ENCODE measurements around the gene INAFM2. TPM values are rescaled to one million over a fixed set of nuclear protein-coding genes. Genes with fewer than 3 reads are reported as not detected.

INAFM2 gene
- total and polyA plus RNA-seq, 10 of the 15 experiments (the other 5 are each of a cell fraction or from before 2014, with no cell fraction given): 0.75 to 8.1 (median 3.9) TPM

GRCh38 chr15:40281801-40282146 lies 41.7 kb upstream of the INAFM2 start:
- H3K27me3 ChIP-seq (replicated peaks in 1 of 2; ENCODE audit: control insufficient read depth in 2 of 2, insufficient read depth in 2 of 2, low read length in 1 of 2): peaks cover 4 to 17% of the 10 kb centered on the region in 2 experiments
- no peaks in the 10 kb centered on the region; the same call in 1 of the 2 replicates for H4K20me1 ChIP-seq (ENCODE audit: control insufficient read depth, insufficient read depth)
- DNase-seq (ENCODE audit: low read depth, low spot score): no peak
- intact Hi-C loops (cut with micrococcal nuclease; ENCODE audit: unreplicated experiment): no loop called here
- peak overlapping the region; percentile 90 for H3K4me2 ChIP-seq (ENCODE audit: control insufficient read depth, insufficient read depth)
- SMC1A ChIA-PET (ENCODE audit: uncharacterized antibody, unreplicated experiment): no interaction called here
- ATAC-seq: no peak
- in situ Hi-C loops (cut with MboI): no loop called here
- H3K4me1 ChIP-seq (ENCODE audit: control insufficient read depth, insufficient read depth, low read length): peaks cover 11% of the 10 kb centered on the region
- CTCF ChIA-PET: no interaction called here
- TF ChIP-seq NR2C1 (IDR thresholded peaks at IDR 0.05) (no peak), RB1 (IDR thresholded peaks at IDR 0.05; ENCODE audit: borderline replicate concordance) (no peak), CTCF (IDR thresholded peaks at IDR 0.05 in 2 of 3, conservative IDR thresholded peaks at IDR 0.05 in 1 of 3; ENCODE audit: control insufficient read depth in 2 of 3, extremely low read depth in 1 of 3, insufficient read depth in 1 of 3, low read depth in 3 of 3, low read length in 3 of 3) (no peak), STAT3 (IDR thresholded peaks at IDR 0.05; ENCODE audit: low read depth, low read length) (no peak), ZNF622 (IDR thresholded peaks at IDR 0.05) (no peak), CBX5 (IDR thresholded peaks at IDR 0.05; ENCODE audit: low read depth) (no peak), ZNF274 (IDR thresholded peaks at IDR 0.05; ENCODE audit: insufficient read depth, insufficient read length) (no peak), ESRRA (IDR thresholded peaks at IDR 0.05; ENCODE audit: low read length) (no peak), MTA2 (IDR thresholded peaks at IDR 0.05; ENCODE audit: low read depth) (no peak), SMAD1 (IDR thresholded peaks at IDR 0.05; ENCODE audit: low read depth, partially characterized antibody) (no peak), MEF2A (IDR thresholded peaks at IDR 0.05; ENCODE audit: insufficient read depth, low read depth, low read length) (no peak), PAX8 (IDR thresholded peaks at IDR 0.05) (no peak), FOXK2 (IDR thresholded peaks at IDR 0.05) (no peak)
- TF ChIP-seq, protein P1, sequence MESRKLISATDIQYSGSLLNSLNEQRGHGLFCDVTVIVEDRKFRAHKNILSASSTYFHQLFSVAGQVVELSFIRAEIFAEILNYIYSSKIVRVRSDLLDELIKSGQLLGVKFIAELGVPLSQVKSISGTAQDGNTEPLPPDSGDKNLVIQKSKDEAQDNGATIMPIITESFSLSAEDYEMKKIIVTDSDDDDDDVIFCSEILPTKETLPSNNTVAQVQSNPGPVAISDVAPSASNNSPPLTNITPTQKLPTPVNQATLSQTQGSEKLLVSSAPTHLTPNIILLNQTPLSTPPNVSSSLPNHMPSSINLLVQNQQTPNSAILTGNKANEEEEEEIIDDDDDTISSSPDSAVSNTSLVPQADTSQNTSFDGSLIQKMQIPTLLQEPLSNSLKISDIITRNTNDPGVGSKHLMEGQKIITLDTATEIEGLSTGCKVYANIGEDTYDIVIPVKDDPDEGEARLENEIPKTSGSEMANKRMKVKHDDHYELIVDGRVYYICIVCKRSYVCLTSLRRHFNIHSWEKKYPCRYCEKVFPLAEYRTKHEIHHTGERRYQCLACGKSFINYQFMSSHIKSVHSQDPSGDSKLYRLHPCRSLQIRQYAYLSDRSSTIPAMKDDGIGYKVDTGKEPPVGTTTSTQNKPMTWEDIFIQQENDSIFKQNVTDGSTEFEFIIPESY (IDR thresholded peaks at IDR 0.05): no peak
- TF ChIP-seq, protein P2, sequence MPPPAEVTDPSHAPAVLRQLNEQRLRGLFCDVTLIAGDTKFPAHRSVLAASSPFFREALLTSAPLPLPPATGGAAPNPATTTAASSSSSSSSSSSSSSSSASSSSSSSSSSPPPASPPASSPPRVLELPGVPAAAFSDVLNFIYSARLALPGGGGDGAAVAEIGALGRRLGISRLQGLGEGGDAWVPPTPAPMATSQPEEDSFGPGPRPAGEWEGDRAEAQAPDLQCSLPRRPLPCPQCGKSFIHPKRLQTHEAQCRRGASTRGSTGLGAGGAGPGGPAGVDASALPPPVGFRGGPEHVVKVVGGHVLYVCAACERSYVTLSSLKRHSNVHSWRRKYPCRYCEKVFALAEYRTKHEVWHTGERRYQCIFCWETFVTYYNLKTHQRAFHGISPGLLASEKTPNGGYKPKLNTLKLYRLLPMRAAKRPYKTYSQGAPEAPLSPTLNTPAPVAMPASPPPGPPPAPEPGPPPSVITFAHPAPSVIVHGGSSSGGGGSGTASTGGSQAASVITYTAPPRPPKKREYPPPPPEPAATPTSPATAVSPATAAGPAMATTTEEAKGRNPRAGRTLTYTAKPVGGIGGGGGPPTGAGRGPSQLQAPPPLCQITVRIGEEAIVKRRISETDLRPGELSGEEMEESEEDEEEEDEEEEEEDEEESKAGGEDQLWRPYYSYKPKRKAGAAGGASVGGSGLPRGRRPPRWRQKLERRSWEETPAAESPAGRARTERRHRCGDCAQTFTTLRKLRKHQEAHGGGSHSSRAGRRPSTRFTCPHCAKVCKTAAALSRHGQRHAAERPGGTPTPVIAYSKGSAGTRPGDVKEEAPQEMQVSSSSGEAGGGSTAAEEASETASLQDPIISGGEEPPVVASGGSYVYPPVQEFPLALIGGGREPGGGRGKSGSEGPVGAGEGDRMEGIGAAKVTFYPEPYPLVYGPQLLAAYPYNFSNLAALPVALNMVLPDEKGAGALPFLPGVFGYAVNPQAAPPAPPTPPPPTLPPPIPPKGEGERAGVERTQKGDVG (CRISPR knock-in tag; IDR thresholded peaks at IDR 0.05): no peak
- TF ChIP-seq, protein P3, sequence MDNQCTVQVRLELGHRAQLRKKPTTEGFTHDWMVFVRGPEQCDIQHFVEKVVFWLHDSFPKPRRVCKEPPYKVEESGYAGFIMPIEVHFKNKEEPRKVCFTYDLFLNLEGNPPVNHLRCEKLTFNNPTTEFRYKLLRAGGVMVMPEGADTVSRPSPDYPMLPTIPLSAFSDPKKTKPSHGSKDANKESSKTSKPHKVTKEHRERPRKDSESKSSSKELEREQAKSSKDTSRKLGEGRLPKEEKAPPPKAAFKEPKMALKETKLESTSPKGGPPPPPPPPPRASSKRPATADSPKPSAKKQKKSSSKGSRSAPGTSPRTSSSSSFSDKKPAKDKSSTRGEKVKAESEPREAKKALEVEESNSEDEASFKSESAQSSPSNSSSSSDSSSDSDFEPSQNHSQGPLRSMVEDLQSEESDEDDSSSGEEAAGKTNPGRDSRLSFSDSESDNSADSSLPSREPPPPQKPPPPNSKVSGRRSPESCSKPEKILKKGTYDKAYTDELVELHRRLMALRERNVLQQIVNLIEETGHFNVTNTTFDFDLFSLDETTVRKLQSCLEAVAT (IDR thresholded peaks at IDR 0.05): no peak
- FAIRE-seq: no peak
- 0 out of 2 replicates have a peak overlapping the region, but pooled peaks have one; percentile 31 for H2AFZ ChIP-seq (ENCODE audit: control insufficient read depth, low read depth, low read length)
- 20% methylated on average over 32 of the region's 51 CpGs for WGBS (ENCODE audit: insufficient coverage, insufficient replicate concordance, low lambda C conversion rate, missing lambda C conversion rate)
- no peaks in the 10 kb centered on the region; the same call in 2 of the 3 replicates for H3K9me3 ChIP-seq (replicated peaks; ENCODE audit: control insufficient read depth, insufficient read depth, low read length)
- no TSS peak for BruUV-seq (replicated peaks)
- no peak overlapping the region; the same call in 1 of the 2 replicates for H3K4me3 ChIP-seq
- no peaks in the 10 kb centered on the region for H3K79me2 ChIP-seq (ENCODE audit: control insufficient read depth, insufficient read depth, low read length)
- no peak overlapping the region for H3K27ac ChIP-seq (ENCODE audit: control insufficient read depth, insufficient read depth)
- no peak overlapping the region for H3K9ac ChIP-seq (ENCODE audit: control insufficient read depth, insufficient read depth, low read length)
- POLR2A ChIA-PET: no interaction called here
- RAD21 ChIA-PET (ENCODE audit: unreplicated experiment): no interaction called here
- no peaks in the 10 kb centered on the region for H3K36me3 ChIP-seq (ENCODE audit: control insufficient read depth in 2 of 2, insufficient read depth in 2 of 2, low read length in 1 of 2)
